ENCODE data around the gene CCDC148.
A peak's percentile ranks its signal among the peaks of the same experiment; 100 is the strongest.
"Not testable (repeated sequence)": the region's sequence is repeated elsewhere in the genome, so short reads cannot be mapped to it uniquely, and the experiment has no call there.

The CCDC148 gene

GRCh38 chr2:158481116-158481515 lies 24.6 kb upstream of the CCDC148 start:
- DNase-seq (no peak), ATAC-seq (no peak)

DNA sequence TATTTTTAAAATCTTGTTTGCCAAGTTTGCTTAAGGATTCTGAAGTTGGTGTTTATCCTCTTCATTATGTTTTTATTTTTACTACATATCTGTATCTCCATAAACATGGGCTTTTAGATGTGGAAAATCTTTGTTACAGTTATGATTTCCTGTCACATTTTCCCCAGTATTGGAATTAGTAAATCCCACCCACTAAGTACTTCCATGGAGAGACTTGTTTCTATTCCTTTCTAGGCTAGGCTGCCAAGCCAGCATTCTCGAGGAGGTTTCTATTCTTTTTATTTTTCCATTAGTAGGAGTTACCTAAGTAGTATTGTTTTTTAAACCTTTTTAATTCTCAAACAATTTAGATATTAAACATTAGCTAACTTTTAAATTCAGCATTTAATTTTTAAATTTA lies 22.3 kb upstream of the CCDC148 start:
- no peak for DNase-seq
- ATAC-seq: no peak

DNA sequence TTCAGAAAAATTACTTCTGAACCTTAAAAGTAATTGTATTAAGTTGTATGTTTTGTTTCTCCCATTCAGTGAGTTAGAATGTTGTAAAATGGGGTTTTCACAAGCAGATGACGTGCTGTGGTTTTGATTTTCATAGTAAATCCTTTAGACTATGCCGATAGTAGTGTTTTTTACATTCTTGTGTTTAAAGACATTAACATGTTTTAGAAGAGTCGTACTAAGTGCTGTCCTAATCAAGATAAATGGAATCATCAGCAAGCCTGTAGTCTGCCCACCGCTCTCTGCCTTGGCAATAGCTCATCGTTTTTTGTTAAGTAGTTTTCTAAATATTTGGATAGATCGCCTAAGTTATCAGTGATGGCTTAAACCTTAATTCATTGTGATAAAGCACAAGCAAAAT lies 21.7 kb upstream of the CCDC148 start:
- ATAC-seq (no peak), DNase-seq (no peak)

DNA sequence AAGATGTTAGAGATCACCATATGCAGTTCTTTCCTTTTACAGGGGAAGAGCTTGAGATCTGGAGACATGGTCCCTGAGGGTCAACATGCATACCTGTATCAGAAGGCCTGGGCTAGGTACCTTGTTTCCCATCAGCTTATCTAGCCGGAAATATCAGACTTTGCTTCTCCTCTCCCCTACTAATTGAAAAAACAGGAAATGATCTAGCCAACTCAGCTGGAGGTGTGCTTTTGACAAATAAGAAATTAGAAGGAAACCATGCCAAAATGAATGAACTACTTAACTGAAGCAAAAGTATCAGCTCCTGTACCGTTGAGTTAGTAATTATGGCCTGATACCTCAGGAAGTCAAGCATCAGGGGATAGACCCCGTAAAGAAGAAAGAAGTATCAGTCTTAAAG lies 20.6 kb upstream of the CCDC148 start:
- no peak for ATAC-seq

DNA sequence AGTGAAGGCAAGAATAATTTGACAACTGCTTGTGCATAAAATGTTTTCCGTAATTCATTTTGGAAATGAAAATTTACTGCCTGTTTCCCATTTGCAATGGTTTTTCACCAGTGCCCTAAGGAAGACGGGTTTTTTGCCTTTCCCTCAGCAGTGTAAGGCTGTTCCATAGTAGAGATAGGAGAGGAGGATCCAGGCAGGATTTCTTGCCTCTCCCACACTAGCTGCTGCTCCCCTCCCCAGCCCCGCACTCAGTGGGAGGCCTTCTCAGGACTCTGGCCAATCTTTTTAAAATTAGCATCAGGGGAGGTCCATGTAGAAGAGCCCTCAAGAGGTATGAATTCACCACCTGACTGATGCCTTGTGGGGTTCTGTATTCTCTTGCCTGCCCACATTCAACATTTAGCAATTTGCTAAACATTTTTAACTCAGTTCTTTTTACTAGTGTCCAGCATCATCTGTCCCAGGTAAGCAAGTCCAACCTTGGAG lies 18.0 kb upstream of the CCDC148 start:
- not testable (repeated sequence) for ATAC-seq, DNase-seq

More for the DNA sequence above, 20.6 kb upstream of the CCDC148 start:
- DNase-seq: no peak

- ATAC-seq (no peak), DNase-seq (no peak)
These were observed 17.3 kb upstream of the CCDC148 start for GRCh38 chr2:158473719-158474392.

DNA sequence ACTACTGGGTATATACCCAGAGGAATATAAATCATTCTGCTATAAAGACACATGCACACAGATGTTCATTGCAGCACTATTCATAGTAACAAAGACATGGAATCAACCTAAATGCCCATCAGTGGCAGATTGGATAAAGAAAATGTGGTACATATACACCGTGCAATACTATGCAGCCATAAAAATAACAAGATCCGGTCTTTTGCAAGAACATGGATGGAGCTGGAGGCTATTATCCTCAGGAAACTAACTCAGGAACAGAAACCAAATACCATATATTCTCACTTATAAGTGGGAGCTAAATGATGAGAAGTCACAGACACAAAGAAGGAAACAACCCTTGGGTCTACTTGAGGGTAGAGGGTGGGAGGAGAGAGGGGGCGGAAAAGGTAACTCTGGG lies 16.7 kb upstream of the CCDC148 start:
- not testable (repeated sequence) for ATAC-seq

DNA sequence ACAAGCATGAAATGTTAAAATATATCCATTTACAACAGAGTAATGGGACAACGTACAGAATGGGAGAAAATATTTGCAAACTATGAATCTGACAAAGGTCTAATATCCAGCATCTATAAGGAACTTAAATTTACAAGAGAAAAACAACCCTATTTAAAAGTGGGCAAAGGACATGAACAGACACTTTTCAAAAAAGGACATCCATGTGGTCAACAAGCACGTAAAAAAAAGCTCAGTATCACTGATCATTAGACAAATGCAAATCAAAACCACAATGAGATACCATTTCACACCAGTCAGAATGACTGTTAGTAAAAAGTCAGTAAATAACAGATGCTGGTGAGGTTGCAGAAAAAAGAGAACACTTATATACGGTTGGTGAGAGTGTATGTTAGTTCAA lies 16.3 kb upstream of the CCDC148 start:
- DNase-seq, ATAC-seq: not testable (repeated sequence)

More for the DNA sequence above, 16.7 kb upstream of the CCDC148 start:
- DNase-seq: not testable (repeated sequence)

DNA sequence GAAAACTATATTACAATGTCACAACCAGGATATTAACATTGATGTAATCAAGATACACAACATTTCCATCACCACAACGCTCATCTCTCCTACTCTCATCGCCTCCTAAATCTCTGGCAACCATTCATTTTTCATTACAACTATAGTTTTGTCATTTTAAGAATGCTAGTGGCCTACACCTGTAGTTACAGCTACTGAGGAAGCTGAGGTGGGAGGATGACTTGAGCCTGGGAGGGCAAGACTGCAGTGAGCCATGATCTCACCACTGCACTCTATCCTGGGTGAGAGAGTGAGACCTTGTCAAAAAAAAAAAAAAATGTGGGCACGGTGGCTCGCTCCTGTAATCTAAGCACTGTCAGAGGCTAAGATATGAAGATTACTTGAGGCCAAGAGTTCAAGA lies 10.7 kb upstream of the CCDC148 start:
- no peak for ATAC-seq
- DNase-seq: no peak

GRCh38 chr2:158464426-158465281 lies 8.1 kb upstream of the CCDC148 start:
- ATAC-seq: peak; percentile 65
- no peak for DNase-seq

GRCh38 chr2:158463496-158464095 lies 7.0 kb upstream of the CCDC148 start:
- DNase-seq (no peak), ATAC-seq (no peak)

GRCh38 chr2:158460632-158461297 lies 4.2 kb upstream of the CCDC148 start:
- DNase-seq (no peak), ATAC-seq (no peak)

- ATAC-seq (no peak), DNase-seq (no peak)
These were observed 2.8 kb upstream of the CCDC148 start for GRCh38 chr2:158459161-158460003.

GRCh38 chr2:158458617-158458920 lies 2.0 kb upstream of the CCDC148 start:
- no peak for ATAC-seq
- DNase-seq: no peak

GRCh38 chr2:158457826-158458616 lies 1.5 kb upstream of the CCDC148 start:
- ATAC-seq (peak; percentile 47), DNase-seq (peak; percentile 62)

GRCh38 chr2:158457092-158457825 lies 706 bp upstream of the CCDC148 start:
- peak; percentile 19 for ATAC-seq
- DNase-seq: peak; percentile 58

DNA sequence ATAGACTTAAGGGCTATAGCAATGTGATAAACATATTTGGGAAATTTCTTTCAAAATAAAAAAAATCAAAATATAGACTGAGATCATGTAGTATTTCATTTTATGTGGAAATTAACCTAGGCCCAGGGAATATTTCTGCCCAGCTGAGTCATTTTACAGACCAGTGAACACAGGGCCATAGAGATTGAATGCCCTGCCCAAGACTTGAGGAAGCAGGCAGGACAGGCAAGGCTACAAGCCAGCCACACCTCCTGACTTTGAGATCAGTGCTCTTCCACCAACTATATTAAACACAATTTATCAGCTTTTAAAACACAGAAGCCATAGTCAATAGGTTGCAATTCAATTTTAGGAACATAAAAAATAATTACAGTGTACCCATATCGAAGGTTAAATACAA lies 12.9 kb downstream of the CCDC148 start:
- no peak for DNase-seq
- no peak for ATAC-seq

DNA sequence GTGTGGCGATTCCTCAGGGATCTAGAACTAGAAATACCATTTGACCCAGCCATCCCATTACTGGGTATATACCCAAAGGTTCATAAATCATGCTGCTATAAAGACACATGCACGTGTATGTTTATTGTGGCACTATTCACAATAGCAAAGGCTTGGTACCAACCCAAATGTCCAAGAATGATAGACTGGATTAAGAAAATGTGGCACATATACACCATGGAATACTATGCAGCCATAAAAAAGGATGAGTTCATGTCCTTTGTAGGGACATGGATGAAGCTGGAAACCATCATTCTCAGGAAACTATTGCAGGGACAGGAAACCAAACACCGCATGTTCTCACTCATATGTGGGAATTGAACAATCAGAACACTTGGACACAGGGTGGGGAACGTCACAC lies 17.5 kb downstream of the CCDC148 start:
- not testable (repeated sequence) for DNase-seq, ATAC-seq

GRCh38 chr2:158433716-158434115 lies 22.8 kb downstream of the CCDC148 start:
- not testable (repeated sequence) for DNase-seq, ATAC-seq

- ATAC-seq (no peak), DNase-seq (no peak)
These were observed 24.4 kb downstream of the CCDC148 start for GRCh38 chr2:158432117-158432516.

All from stimulated activated naive CD8-positive, alpha-beta T cell treated with anti-CD3 and anti-CD28 coated beads, Interleukin-15, Interleukin-2, amounts not matched to agents 100 U/mL and 50 U/mL, for 24 hours (primary cell).